Measurements from ENCODE around the gene ADAMTS12. TPM values are rescaled to one million over a fixed set of nuclear protein-coding genes. Genes with fewer than 3 reads are reported as not detected.

Gene ADAMTS12
- total RNA-seq, 2 donors from 2014 or later = 2.3 to 8.9 TPM

DNA sequence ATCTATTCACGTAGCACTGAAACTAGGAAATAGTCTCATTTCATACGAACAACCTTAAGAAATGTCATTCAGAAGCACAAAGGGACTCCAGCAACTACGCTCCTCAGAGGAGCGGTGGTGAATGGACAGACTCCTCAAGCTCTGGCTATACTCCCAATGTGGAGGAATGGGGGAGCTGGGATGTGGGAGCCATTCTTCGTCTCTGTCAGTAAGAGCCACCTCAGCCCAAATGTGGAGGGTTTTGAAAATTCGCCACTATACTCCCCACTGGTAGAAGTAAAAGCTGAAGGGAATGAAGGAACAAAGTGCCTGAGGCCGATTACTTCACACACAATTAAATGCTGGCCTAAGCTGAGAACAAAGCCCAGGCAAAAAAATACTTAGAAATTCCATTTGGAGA, 96.3 kb downstream of the ADAMTS12 start:
- H3K27ac ChIP-seq = no peak overlapping the region
- ATAC-seq (no peak), DNase-seq (no peak)
- H3K36me3 ChIP-seq (replicated peaks in 1 of 2; ENCODE audit: insufficient read depth in 1 of 2, low read depth in 2 of 2) = no peaks in the 10 kb centered on the region
- TF ChIP-seq, protein P1, sequence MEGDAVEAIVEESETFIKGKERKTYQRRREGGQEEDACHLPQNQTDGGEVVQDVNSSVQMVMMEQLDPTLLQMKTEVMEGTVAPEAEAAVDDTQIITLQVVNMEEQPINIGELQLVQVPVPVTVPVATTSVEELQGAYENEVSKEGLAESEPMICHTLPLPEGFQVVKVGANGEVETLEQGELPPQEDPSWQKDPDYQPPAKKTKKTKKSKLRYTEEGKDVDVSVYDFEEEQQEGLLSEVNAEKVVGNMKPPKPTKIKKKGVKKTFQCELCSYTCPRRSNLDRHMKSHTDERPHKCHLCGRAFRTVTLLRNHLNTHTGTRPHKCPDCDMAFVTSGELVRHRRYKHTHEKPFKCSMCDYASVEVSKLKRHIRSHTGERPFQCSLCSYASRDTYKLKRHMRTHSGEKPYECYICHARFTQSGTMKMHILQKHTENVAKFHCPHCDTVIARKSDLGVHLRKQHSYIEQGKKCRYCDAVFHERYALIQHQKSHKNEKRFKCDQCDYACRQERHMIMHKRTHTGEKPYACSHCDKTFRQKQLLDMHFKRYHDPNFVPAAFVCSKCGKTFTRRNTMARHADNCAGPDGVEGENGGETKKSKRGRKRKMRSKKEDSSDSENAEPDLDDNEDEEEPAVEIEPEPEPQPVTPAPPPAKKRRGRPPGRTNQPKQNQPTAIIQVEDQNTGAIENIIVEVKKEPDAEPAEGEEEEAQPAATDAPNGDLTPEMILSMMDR (IDR thresholded peaks at IDR 0.05) = no peak
- TF ChIP-seq POLR2A (IDR thresholded peaks at IDR 0.05) = no peak
- no peaks in the 10 kb centered on the region for H3K9me3 ChIP-seq
- H3K4me3 ChIP-seq = no peak overlapping the region
- H3K4me1 ChIP-seq = no peaks in the 10 kb centered on the region
- whole genome bisulfite sequencing, 2 donors = 58 to 63% methylated on average over 7 of the region's 7 CpGs
- no peaks in the 10 kb centered on the region for H3K27me3 ChIP-seq
- intact Hi-C loops (cut with DNase I) = no loop called here

- intact Hi-C loops (cut with DNase I) = no loop called here
- H3K36me3 ChIP-seq (replicated peaks in 1 of 2; ENCODE audit: insufficient read depth in 1 of 2, low read depth in 2 of 2) = no peaks in the 10 kb centered on the region
- H3K4me3 ChIP-seq = no peak overlapping the region
- H3K9me3 ChIP-seq = no peaks in the 10 kb centered on the region
- H3K27ac ChIP-seq = no peak overlapping the region
- ATAC-seq (no peak), DNase-seq (no peak)
- no peak for TF ChIP-seq POLR2A (IDR thresholded peaks at IDR 0.05)
- TF ChIP-seq, protein P1 (IDR thresholded peaks at IDR 0.05) = no peak
- no peaks in the 10 kb centered on the region for H3K27me3 ChIP-seq
- H3K4me1 ChIP-seq = no peaks in the 10 kb centered on the region
- WGBS, 2 donors = 70 to 72% methylated on average over 8 of the region's 8 CpGs
Measured at GRCh38 chr5:33794550-33795181, 97.1 kb downstream of the ADAMTS12 start.

DNA sequence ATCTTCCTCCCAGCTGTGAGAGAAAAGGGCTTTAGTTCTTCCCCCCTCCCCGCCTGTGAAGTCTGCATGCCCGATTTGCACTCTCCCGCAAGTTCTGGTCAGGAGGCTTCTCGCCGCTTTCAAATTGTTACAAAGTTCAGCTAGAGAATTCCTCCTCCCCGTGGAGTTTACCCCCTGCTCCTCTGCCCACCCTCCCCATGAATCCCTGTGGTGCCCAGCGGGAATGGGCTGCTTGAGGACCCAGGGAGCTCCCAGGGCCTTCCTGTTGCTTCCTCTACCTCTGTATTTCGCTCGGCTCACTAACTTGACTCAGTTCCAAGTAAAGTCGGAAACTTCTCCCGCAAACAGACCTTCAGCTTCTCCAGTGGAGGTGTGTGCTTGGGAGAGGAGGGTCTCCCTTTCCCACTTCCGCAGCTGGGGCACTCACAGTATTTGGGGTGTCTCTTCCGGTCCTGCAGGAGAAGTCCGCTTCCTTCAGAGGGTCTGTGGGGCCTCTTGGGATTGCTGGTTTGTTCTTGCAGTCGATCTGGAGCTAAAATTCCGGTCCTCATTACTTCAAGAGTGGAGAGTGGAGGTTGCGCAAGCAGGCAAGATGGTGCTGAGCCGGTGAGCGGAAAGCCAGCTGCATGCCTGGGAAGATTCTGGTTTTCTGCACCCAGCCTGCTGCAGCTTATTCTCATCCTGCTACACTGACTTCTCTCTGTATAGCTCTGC, 97.8 kb downstream of the ADAMTS12 start:
- Histone ChIP-seq H3K36me3 (replicated peaks in 1 of 2; ENCODE audit: insufficient read depth in 1 of 2, low read depth in 2 of 2) (no peaks in the 10 kb centered on the region), H3K4me3 (no peak overlapping the region), H3K27ac (no peak overlapping the region), H3K4me1 (no peaks in the 10 kb centered on the region), H3K27me3 (no peaks in the 10 kb centered on the region), H3K9me3 (no peaks in the 10 kb centered on the region)
- DNase-seq (no peak), ATAC-seq (no peak)
- TF ChIP-seq POLR2A (IDR thresholded peaks at IDR 0.05) = no peak
- intact Hi-C loops (cut with DNase I) = no loop called here
- WGBS, 2 donors = 65 to 75% methylated on average over 19 of the region's 19 CpGs

- DNase-seq = no peak
- intact Hi-C loops (cut with DNase I) = no loop called here
- Histone ChIP-seq H3K27me3 (no peaks in the 10 kb centered on the region), H3K4me3 (no peak overlapping the region), H3K27ac (no peak overlapping the region), H3K4me1 (no peaks in the 10 kb centered on the region), H3K36me3 (replicated peaks in 1 of 2; ENCODE audit: insufficient read depth in 1 of 2, low read depth in 2 of 2) (no peaks in the 10 kb centered on the region), H3K9me3 (no peaks in the 10 kb centered on the region)
- TF ChIP-seq, protein P1 (IDR thresholded peaks at IDR 0.05) = no peak
- TF ChIP-seq POLR2A (IDR thresholded peaks at IDR 0.05) = no peak
- WGBS, 2 donors = 89 to 92% methylated on average over 1 of the region's 1 CpG
- ATAC-seq = no peak
Measured at GRCh38 chr5:33793276-33793675, 98.5 kb downstream of the ADAMTS12 start.

DNA sequence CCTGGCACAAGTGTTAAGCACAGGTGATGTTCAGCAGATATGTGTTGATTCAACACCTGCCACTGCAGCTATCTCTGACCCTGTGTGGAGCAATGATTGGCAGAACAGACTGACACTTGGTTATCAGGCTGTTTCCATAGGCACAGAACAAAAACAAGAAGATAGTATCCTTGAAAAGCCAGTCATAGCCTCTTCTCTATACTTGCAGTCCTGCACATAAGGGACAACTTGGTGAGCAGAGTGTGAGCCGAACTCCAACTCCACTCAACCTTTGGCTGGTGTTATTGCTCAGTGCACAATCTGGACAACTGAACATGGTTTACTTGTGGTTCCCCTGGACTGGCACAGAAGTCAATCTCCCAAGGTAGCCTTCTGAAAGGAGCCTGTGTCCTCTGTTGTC, 99.2 kb downstream of the ADAMTS12 start:
- intact Hi-C loops (cut with DNase I) = no loop called here
- TF ChIP-seq, protein P1 (IDR thresholded peaks at IDR 0.05) = no peak
- TF ChIP-seq POLR2A (IDR thresholded peaks at IDR 0.05) = no peak
- Histone ChIP-seq H3K4me1 (no peaks in the 10 kb centered on the region), H3K9me3 (no peaks in the 10 kb centered on the region), H3K4me3 (no peak overlapping the region), H3K36me3 (replicated peaks in 1 of 2; ENCODE audit: insufficient read depth in 1 of 2, low read depth in 2 of 2) (no peaks in the 10 kb centered on the region), H3K27me3 (no peaks in the 10 kb centered on the region), H3K27ac (no peak overlapping the region)
- DNase-seq (no peak), ATAC-seq (no peak)
- 79 to 83% methylated on average over 1 of the region's 1 CpG for WGBS, 2 donors

All from body of pancreas (tissue), 4 donors.